Hepatocyte (in vitro differentiated cells): ENCODE data around the gene DPH2. TPM values are rescaled to one million over a fixed set of nuclear protein-coding genes. Genes with fewer than 3 reads are reported as not detected.

Experiments
- DNase-seq: peaks from one replicate; pipeline ENCODE4 v3.0.0-alpha.2; 2016; ENCODE audit warnings: low spot score
- H2AFZ ChIP-seq: fragments of 200-600 bp; sonication (generic); 2 replicates; pipeline ENCODE4 v1.6.0; 2016; ENCODE audit warnings: antibody characterized with exemption, mild to moderate bottlenecking
- H3K27ac ChIP-seq: fragments of 200-600 bp; sonication (generic); 2 replicates; pipeline ENCODE4 v1.5.1; 2016; ENCODE audit warnings: mild to moderate bottlenecking
- H3K27me3 ChIP-seq: fragments of 200-600 bp; sonication (generic); 2 replicates; pipeline ENCODE4 v1.6.1; 2016
- H3K36me3 ChIP-seq: fragments of 200-600 bp; sonication (generic); replicated peaks from 2 replicates; pipeline ENCODE4 v1.5.1; 2016; ENCODE audit warnings: low read depth; ENCODE audit not compliant: insufficient read depth
- H3K4me1 ChIP-seq: fragments of 200-600 bp; sonication (generic); 2 replicates; pipeline ENCODE4 v1.5.1; 2016; ENCODE audit warnings: mild to moderate bottlenecking, moderate library complexity; ENCODE audit not compliant: insufficient read depth
- H3K4me2 ChIP-seq: fragments of 200-600 bp; sonication (generic); 2 replicates; pipeline ENCODE4 v1.6.0; 2016
- H3K4me3 ChIP-seq: fragments of 200-600 bp; sonication (generic); 2 replicates; pipeline ENCODE4 v1.5.1; 2016; ENCODE audit warnings: mild to moderate bottlenecking
- H3K79me2 ChIP-seq: fragments of 200-600 bp; sonication (generic); 2 replicates; pipeline ENCODE4 v1.6.0; 2017; ENCODE audit warnings: mild to moderate bottlenecking
- H3K9me2 ChIP-seq: fragments of 200-600 bp; sonication (generic); replicated peaks from 2 replicates; pipeline ENCODE4 v1.6.0; 2017; ENCODE audit warnings: mild to moderate bottlenecking; ENCODE audit not compliant: insufficient read depth
- H3K9me3 ChIP-seq: fragments of 200-600 bp; sonication (generic); 2 replicates; pipeline ENCODE4 v1.5.1; 2016; ENCODE audit warnings: low read depth, mild to moderate bottlenecking
- H4K20me1 ChIP-seq: fragments of 200-600 bp; sonication (generic); 2 replicates; pipeline ENCODE4 v1.6.0; 2016; ENCODE audit warnings: mild to moderate bottlenecking; ENCODE audit not compliant: insufficient read depth, poor library complexity, severe bottlenecking
- EZH2 ChIP-seq: fragments of 200-600 bp; sonication (generic); IDR thresholded peaks from 2 replicates; pipeline ENCODE4 v1.6.1; 2016; ENCODE audit warnings: antibody characterized with exemption, mild to moderate bottlenecking, borderline replicate concordance
- EZH2phosphoT487 ChIP-seq: fragments of 200-600 bp; sonication (generic); IDR thresholded peaks from one replicate; pipeline ENCODE4 v1.6.1; 2018; ENCODE audit warnings: antibody characterized with exemption, mild to moderate bottlenecking, low read depth, moderate library complexity; ENCODE audit not compliant: unreplicated experiment, severe bottlenecking
- WGBS: methylation state at CpG from one replicate; pipeline ENCODE4 v1.1.6; 2016; ENCODE audit warnings: low lambda C conversion rate; ENCODE audit errors: missing lambda C conversion rate; 5-methylcytosine and 5-hydroxymethylcytosine counted together
- polyA plus RNA-seq: library from polyadenylated mRNA; unstranded; fragments of >200 nt; fragmentation: Nextera tagmentation; extraction: Ambion mirVana; gene quantifications from 2 replicates; pipeline ENCODE4 v1.2.1, GENCODE V29; 2016
- total RNA-seq: library from RNA; depleted of rRNA; stranded (reverse); fragments of >200 nt; gene quantifications from 2 replicates; pipeline ENCODE4 v1.2.3, GENCODE V29; 2014
- TF ChIP-seq, protein P1 (sequence below): fragments of 200-600 bp; sonication (generic); IDR thresholded peaks from 2 replicates; pipeline ENCODE4 v1.5.1; 2016; ENCODE audit warnings: antibody characterized with exemption, mild to moderate bottlenecking; ENCODE audit not compliant: poor library complexity

Gene DPH2
- total and polyA plus RNA-seq, 2 experiments from 2014 or later: 18.6 to 21.5 TPM

- Histone ChIP-seq H3K4me1 (peaks cover 13% of the 10 kb centered on the region), H3K27me3 (no peaks in the 10 kb centered on the region), H4K20me1 (no peaks in the 10 kb centered on the region), H3K4me2 (peak within 1 kb of the TSS; percentile 83), H3K36me3 (no peaks in the 10 kb centered on the region), H3K4me3 (peak within 1 kb of the TSS; percentile 23), H2AFZ (peak within 1 kb of the TSS; percentile 32), H3K79me2 (peaks cover 5% of the 10 kb centered on the region), H3K9me2 (no peaks in the 10 kb centered on the region), H3K27ac (peak within 1 kb of the TSS; percentile 80), H3K9me3 (no peaks in the 10 kb centered on the region)
- WGBS: under 1% methylated on average over 22 of the region's 66 CpGs
- DNase-seq: peak; percentile 92
- TF ChIP-seq EZH2phosphoT487: no peak
- TF ChIP-seq, protein P1, sequence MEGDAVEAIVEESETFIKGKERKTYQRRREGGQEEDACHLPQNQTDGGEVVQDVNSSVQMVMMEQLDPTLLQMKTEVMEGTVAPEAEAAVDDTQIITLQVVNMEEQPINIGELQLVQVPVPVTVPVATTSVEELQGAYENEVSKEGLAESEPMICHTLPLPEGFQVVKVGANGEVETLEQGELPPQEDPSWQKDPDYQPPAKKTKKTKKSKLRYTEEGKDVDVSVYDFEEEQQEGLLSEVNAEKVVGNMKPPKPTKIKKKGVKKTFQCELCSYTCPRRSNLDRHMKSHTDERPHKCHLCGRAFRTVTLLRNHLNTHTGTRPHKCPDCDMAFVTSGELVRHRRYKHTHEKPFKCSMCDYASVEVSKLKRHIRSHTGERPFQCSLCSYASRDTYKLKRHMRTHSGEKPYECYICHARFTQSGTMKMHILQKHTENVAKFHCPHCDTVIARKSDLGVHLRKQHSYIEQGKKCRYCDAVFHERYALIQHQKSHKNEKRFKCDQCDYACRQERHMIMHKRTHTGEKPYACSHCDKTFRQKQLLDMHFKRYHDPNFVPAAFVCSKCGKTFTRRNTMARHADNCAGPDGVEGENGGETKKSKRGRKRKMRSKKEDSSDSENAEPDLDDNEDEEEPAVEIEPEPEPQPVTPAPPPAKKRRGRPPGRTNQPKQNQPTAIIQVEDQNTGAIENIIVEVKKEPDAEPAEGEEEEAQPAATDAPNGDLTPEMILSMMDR: no peak
- TF ChIP-seq EZH2: no peak
These were observed 21.8 kb downstream of the DPH2 start, which contains the start of gene CCDC24 for GRCh38 chr1:43991476-43992231. Gene CCDC24 (plus strand): TSS chr1:43991599. CDS start chr1:43991879, 280 bp downstream.

GRCh38 chr1:43992232-43992995 is 22.6 kb downstream of the DPH2 start:
- peak overlapping the region; percentile 32 for H2AFZ ChIP-seq

DNA sequence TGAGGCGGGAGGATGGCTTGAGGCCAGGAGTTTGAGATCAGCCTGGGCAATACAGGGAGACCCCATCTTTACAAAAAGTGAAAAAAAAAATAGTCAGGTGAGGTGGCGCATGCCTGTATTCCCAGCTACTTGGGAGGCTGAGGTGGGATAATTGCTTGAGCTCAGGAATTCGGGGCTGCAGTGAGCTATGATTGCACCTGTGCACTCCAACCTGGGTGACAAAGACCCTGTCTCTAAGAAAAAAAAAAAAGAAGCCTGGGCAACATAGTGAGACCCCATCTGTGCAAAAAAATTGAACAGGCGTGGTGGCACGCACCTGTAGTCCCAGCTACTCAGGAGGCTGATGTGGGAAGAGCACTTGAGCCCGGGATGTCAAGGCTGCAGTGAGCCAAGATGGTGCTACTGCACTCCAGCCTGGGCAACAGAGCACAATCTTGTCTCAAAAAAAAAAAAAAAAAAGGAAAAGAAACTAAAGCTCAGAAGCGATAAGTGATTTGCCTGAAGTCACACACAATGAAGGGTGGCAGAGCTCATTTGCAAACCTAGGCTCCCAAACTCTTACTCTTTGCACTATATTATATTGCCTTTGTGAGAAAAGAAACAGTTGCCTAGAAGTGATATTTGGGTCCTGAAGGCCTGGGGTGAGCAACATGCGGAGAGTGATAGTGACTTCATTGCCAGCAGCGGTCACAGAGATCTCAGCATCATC is 23.6 kb downstream of the DPH2 start:
- Histone ChIP-seq H4K20me1 (no peaks in the 10 kb centered on the region), H3K27ac (no peak overlapping the region), H3K9me3 (no peaks in the 10 kb centered on the region), H3K27me3 (no peaks in the 10 kb centered on the region), H3K9me2 (no peaks in the 10 kb centered on the region), H3K36me3 (no peaks in the 10 kb centered on the region), H3K4me1 (peaks cover 13% of the 10 kb centered on the region), H2AFZ (no peak overlapping the region), H3K79me2 (peaks cover 5% of the 10 kb centered on the region), H3K4me2 (peak overlapping the region; percentile 83), H3K4me3 (no peak overlapping the region)
- TF ChIP-seq EZH2phosphoT487 (no peak), EZH2 (no peak)
- TF ChIP-seq, protein P1: no peak
- 95% methylated on average over 9 of the region's 9 CpGs for WGBS
- no peak for DNase-seq

More at GRCh38 chr1:43992232-43992995, 22.6 kb downstream of the DPH2 start:
- WGBS: 53% methylated on average over 9 of the region's 11 CpGs
- Histone ChIP-seq H3K4me2 (peak overlapping the region; percentile 83), H3K9me2 (no peaks in the 10 kb centered on the region), H3K4me3 (peak overlapping the region; percentile 23), H4K20me1 (no peaks in the 10 kb centered on the region), H3K4me1 (peaks cover 14% of the 10 kb centered on the region), H3K79me2 (peaks cover 5% of the 10 kb centered on the region), H3K36me3 (no peaks in the 10 kb centered on the region), H3K27me3 (no peaks in the 10 kb centered on the region), H3K27ac (peak overlapping the region; percentile 80), H3K9me3 (no peaks in the 10 kb centered on the region)
- TF ChIP-seq EZH2 (no peak), EZH2phosphoT487 (no peak)
- TF ChIP-seq, protein P1: no peak
- DNase-seq: no peak
